ENCODE measurements around the gene SLC16A1.

SLC16A1 gene

GRCh38 chr1:112955773-112956543 is at the start of gene SLC16A1:
Gene SLC16A1, minus strand, starts transcription at chr1:112956196. Its CDS starts 26,888 bp downstream, at chr1:112929308.
- Histone ChIP-seq H3K36me3 (replicated peaks) (peaks cover 5% of the 10 kb centered on the region), H3K4me3 (ENCODE audit: low read depth, low read length) (peak within 1 kb of the TSS; percentile 92), H3K27ac (peak within 1 kb of the TSS; percentile 82), H3K27me3 (replicated peaks) (no peaks in the 10 kb centered on the region)
- in situ Hi-C loops (cut with HindIII; ENCODE audit: low pct_ligation_motif_present, low sequenced_read_pairs), result no loop called here
- DNase-seq, result peak; percentile 88
- TF ChIP-seq CTCF (IDR thresholded peaks at IDR 0.05; ENCODE audit: low read depth, low read length, missing control alignments), result peak; percentile 38

- DNase-seq, result no peak
- in situ Hi-C loops (cut with HindIII; ENCODE audit: low pct_ligation_motif_present, low sequenced_read_pairs), result no loop called here
- H3K27me3 ChIP-seq (replicated peaks), result no peaks in the 10 kb centered on the region
- H3K36me3 ChIP-seq (replicated peaks), result peaks cover 2% of the 10 kb centered on the region
- H3K27ac ChIP-seq, result no peak overlapping the region
- no peak overlapping the region for H3K4me3 ChIP-seq (ENCODE audit: low read depth, low read length)
- TF ChIP-seq CTCF (IDR thresholded peaks at IDR 0.05; ENCODE audit: low read depth, low read length, missing control alignments), result no peak
These were observed 48.0 kb upstream of the SLC16A1 start for GRCh38 chr1:113003751-113004690.

GRCh38 chr1:113002297-113002696 is 46.3 kb upstream of the SLC16A1 start:
- peaks cover 2% of the 10 kb centered on the region for H3K36me3 ChIP-seq (replicated peaks)
- DNase-seq, result no peak
- in situ Hi-C loops (cut with HindIII; ENCODE audit: low pct_ligation_motif_present, low sequenced_read_pairs), result no loop called here
- no peak for TF ChIP-seq CTCF (IDR thresholded peaks at IDR 0.05; ENCODE audit: low read depth, low read length, missing control alignments)
- no peak overlapping the region for H3K4me3 ChIP-seq (ENCODE audit: low read depth, low read length)
- H3K27ac ChIP-seq, result no peak overlapping the region
- H3K27me3 ChIP-seq (replicated peaks), result no peaks in the 10 kb centered on the region

- peak; percentile 80 for DNase-seq
- no peak for TF ChIP-seq CTCF (IDR thresholded peaks at IDR 0.05; ENCODE audit: low read depth, low read length, missing control alignments)
- no peaks in the 10 kb centered on the region for H3K27me3 ChIP-seq (replicated peaks)
- H3K27ac ChIP-seq, result no peak overlapping the region
- H3K36me3 ChIP-seq (replicated peaks), result no peaks in the 10 kb centered on the region
- H3K4me3 ChIP-seq (ENCODE audit: low read depth, low read length), result no peak overlapping the region
- in situ Hi-C loops (cut with HindIII; ENCODE audit: low pct_ligation_motif_present, low sequenced_read_pairs), result no loop called here
These were observed 42.7 kb upstream of the SLC16A1 start for GRCh38 chr1:112998592-112999235.

GRCh38 chr1:112997781-112998180 is 41.8 kb upstream of the SLC16A1 start:
- Histone ChIP-seq H3K27me3 (replicated peaks) (no peaks in the 10 kb centered on the region), H3K36me3 (replicated peaks) (no peaks in the 10 kb centered on the region), H3K4me3 (ENCODE audit: low read depth, low read length) (no peak overlapping the region), H3K27ac (no peak overlapping the region)
- no peak for TF ChIP-seq CTCF (IDR thresholded peaks at IDR 0.05; ENCODE audit: low read depth, low read length, missing control alignments)
- DNase-seq, result no peak
- in situ Hi-C loops (cut with HindIII; ENCODE audit: low pct_ligation_motif_present, low sequenced_read_pairs), result no loop called here
